ENCODE data around the gene ICA1. TPM values are rescaled to one million over a fixed set of nuclear protein-coding genes. Genes with fewer than 3 reads are reported as not detected.

The ICA1 gene
- total and polyA plus RNA-seq, 2 of the 13 experiments (the other 11 are each of a cell fraction or from before 2014, with no cell fraction given): 0.29 TPM; not detected in 1

DNA sequence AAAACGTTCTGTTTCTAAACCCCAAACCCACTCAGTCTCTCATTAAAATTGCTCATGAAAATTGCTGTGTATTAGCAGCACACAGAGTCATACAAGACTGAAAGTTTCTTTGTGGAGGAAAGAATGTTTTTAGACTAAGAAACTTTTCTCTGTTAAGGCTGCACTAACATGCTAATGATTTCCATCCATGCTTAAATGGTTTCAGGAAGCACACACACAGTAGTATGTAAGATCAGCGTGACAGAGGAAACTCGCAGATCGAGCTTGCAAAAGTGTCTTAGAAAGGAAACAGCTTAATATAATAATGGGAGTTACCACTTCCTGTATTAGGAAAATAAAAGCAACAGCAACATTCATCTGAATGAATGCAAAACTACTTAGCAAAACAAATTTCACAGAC lies 112.7 kb downstream of the ICA1 start:
- no TSS peak for BruUV-seq (replicated peaks)

More for the DNA sequence above, 112.7 kb downstream of the ICA1 start:
- Histone ChIP-seq H3K4me1 (ENCODE audit: insufficient read depth, low read length) (no peaks in the 10 kb centered on the region), H3K9me3 (ENCODE audit: low read length) (no peaks in the 10 kb centered on the region), H3K4me3 (replicated peaks in 1 of 3; ENCODE audit: insufficient read depth in 1 of 3, low read depth in 2 of 3, low read length in 3 of 3) (no peak overlapping the region), H3K27ac (ENCODE audit: extremely low read length, insufficient read depth, low read length) (no peak overlapping the region), H3K36me3 (replicated peaks in 1 of 2; ENCODE audit: control insufficient read depth in 1 of 2, insufficient read depth in 2 of 2, low read length in 2 of 2) (no peaks in the 10 kb centered on the region), H4K20me1 (ENCODE audit: insufficient read depth, low read length) (no peaks in the 10 kb centered on the region), H2AFZ (ENCODE audit: low read length) (no peak overlapping the region), H3K9ac (ENCODE audit: insufficient read depth, low read depth, low read length) (no peak overlapping the region), H3K79me2 (ENCODE audit: insufficient read depth, low read length) (no peaks in the 10 kb centered on the region), H3K27me3 (ENCODE audit: control insufficient read depth in 1 of 2, insufficient read depth in 2 of 2, low read length in 2 of 2) (no peaks in the 10 kb centered on the region), H3K4me2 (ENCODE audit: low read depth, low read length) (no peak overlapping the region)
- FAIRE-seq (no peak), ATAC-seq (no peak), DNase-seq (ENCODE audit: low spot score) (no peak)
- in situ Hi-C loops (cut with HindIII; ENCODE audit: extremely low pct_ligation_motif_present, low pct_unique_long_range_greater_than_20kb) (no loop called here), intact Hi-C loops (cut with micrococcal nuclease; ENCODE audit: unreplicated experiment) (no loop called here)
- 36% methylated on average over 4 of the region's 4 CpGs for WGBS (ENCODE audit: low lambda C conversion rate)
- CTCF ChIA-PET (ENCODE audit: low intra/inter-chr PET ratio, low total read pairs): no interaction called here
- TF ChIP-seq ZNF225 (CRISPR knock-in tag; IDR thresholded peaks at IDR 0.05) (no peak), KDM4B (CRISPR knock-in tag; IDR thresholded peaks at IDR 0.05) (no peak), ZFP36L2 (CRISPR knock-in tag; IDR thresholded peaks at IDR 0.05) (no peak), RXRB (CRISPR knock-in tag; IDR thresholded peaks at IDR 0.05; ENCODE audit: borderline replicate concordance) (no peak), HMGA1 (CRISPR knock-in tag; conservative IDR thresholded peaks at IDR 0.05) (no peak), ATRX (CRISPR knock-in tag; IDR thresholded peaks at IDR 0.05; ENCODE audit: borderline replicate concordance) (no peak), SKI (IDR thresholded peaks at IDR 0.05; ENCODE audit: partially characterized antibody) (no peak), ZNF773 (CRISPR knock-in tag; IDR thresholded peaks at IDR 0.05; ENCODE audit: borderline replicate concordance) (no peak), ZMYM4 (CRISPR knock-in tag; IDR thresholded peaks at IDR 0.05) (no peak), EED (CRISPR knock-in tag; IDR thresholded peaks at IDR 0.05) (no peak)
- TF ChIP-seq, protein P1, sequence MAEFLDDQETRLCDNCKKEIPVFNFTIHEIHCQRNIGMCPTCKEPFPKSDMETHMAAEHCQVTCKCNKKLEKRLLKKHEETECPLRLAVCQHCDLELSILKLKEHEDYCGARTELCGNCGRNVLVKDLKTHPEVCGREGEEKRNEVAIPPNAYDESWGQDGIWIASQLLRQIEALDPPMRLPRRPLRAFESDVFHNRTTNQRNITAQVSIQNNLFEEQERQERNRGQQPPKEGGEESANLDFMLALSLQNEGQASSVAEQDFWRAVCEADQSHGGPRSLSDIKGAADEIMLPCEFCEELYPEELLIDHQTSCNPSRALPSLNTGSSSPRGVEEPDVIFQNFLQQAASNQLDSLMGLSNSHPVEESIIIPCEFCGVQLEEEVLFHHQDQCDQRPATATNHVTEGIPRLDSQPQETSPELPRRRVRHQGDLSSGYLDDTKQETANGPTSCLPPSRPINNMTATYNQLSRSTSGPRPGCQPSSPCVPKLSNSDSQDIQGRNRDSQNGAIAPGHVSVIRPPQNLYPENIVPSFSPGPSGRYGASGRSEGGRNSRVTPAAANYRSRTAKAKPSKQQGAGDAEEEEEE (CRISPR knock-in tag; IDR thresholded peaks at IDR 0.05; ENCODE audit: borderline replicate concordance): no peak
- TF ChIP-seq, protein P2, sequence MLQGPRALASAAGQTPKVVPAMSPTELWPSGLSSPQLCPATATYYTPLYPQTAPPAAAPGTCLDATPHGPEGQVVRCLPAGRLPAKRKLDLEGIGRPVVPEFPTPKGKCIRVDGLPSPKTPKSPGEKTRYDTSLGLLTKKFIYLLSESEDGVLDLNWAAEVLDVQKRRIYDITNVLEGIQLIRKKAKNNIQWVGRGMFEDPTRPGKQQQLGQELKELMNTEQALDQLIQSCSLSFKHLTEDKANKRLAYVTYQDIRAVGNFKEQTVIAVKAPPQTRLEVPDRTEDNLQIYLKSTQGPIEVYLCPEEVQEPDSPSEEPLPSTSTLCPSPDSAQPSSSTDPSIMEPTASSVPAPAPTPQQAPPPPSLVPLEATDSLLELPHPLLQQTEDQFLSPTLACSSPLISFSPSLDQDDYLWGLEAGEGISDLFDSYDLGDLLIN (CRISPR knock-in tag; IDR thresholded peaks at IDR 0.05; ENCODE audit: borderline replicate concordance): no peak
- TF ChIP-seq, protein P3, sequence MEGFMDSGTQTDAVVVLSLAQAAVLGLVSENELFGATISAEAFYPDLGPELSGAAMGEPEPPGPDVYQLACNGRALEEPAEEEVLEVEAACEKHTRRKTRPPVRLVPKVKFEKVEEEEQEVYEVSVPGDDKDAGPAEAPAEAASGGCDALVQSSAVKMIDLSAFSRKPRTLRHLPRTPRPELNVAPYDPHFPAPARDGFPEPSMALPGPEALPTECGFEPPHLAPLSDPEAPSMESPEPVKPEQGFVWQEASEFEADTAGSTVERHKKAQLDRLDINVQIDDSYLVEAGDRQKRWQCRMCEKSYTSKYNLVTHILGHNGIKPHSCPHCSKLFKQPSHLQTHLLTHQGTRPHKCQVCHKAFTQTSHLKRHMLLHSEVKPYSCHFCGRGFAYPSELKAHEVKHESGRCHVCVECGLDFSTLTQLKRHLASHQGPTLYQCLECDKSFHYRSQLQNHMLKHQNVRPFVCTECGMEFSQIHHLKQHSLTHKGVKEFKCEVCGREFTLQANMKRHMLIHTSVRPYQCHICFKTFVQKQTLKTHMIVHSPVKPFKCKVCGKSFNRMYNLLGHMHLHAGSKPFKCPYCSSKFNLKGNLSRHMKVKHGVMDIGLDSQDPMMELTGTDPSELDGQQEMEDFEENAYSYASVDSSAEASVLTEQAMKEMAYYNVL (CRISPR knock-in tag; IDR thresholded peaks at IDR 0.05; ENCODE audit: borderline replicate concordance): no peak
- TF ChIP-seq, protein P4, sequence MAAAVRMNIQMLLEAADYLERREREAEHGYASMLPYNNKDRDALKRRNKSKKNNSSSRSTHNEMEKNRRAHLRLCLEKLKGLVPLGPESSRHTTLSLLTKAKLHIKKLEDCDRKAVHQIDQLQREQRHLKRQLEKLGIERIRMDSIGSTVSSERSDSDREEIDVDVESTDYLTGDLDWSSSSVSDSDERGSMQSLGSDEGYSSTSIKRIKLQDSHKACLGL (CRISPR knock-in tag; IDR thresholded peaks at IDR 0.05): no peak
- POLR2A ChIA-PET: no interaction called here
